GM06990 (cell line): ENCODE measurements around the gene JAG2.

Experiments used
- DNase-seq: peaks from one replicate; pipeline ENCODE4 v3.0.0-alpha.2; 2011; ENCODE audit not compliant: insufficient read length; ENCODE audit errors: extremely low read depth
- H3K27me3 ChIP-seq: replicated peaks from 2 replicates; pipeline ENCODE4 v1.6.0; 2011; ENCODE audit warnings: low read length; ENCODE audit not compliant: control insufficient read depth, insufficient read depth
- H3K36me3 ChIP-seq: 2 replicates; pipeline ENCODE4 v1.5.1; 2011; ENCODE audit warnings: low read length; ENCODE audit not compliant: control insufficient read depth, insufficient read depth
- H3K4me3 ChIP-seq: replicated peaks from 2 replicates; pipeline ENCODE4 v1.5.1; 2011; ENCODE audit warnings: low read depth, mild to moderate bottlenecking, control low read depth, low read length
- CTCF ChIP-seq: IDR thresholded peaks from 2 replicates; pipeline ENCODE4 v1.5.1; 2011; ENCODE audit warnings: low read length, control low read depth, mild to moderate bottlenecking, inconsistent platforms; ENCODE audit not compliant: insufficient read depth, poor library complexity, severe bottlenecking

JAG2 gene

GRCh38 chr14:105168979-105169507 lies 467 bp upstream of the JAG2 start:
- Histone ChIP-seq H3K36me3 (no peaks in the 10 kb centered on the region), H3K27me3 (peaks cover 2% of the 10 kb centered on the region), H3K4me3 (peak overlapping the region; percentile 22; the same call in 1 of the 2 replicates)
- TF ChIP-seq CTCF, result peak; percentile 52
- DNase-seq, result peak; percentile 45

- Histone ChIP-seq H3K27me3 (peaks cover 2% of the 10 kb centered on the region), H3K36me3 (no peaks in the 10 kb centered on the region), H3K4me3 (no peak overlapping the region)
- TF ChIP-seq CTCF, result no peak
- DNase-seq, result no peak
Measured at GRCh38 chr14:105168093-105168420, 519 bp downstream of the JAG2 start.

- peak; percentile 37 for DNase-seq
- H3K27me3 ChIP-seq, result peaks cover 2% of the 10 kb centered on the region
- no peak for TF ChIP-seq CTCF
- H3K4me3 ChIP-seq, result no peak overlapping the region
- no peaks in the 10 kb centered on the region for H3K36me3 ChIP-seq
Measured at GRCh38 chr14:105167303-105168092, 1.1 kb downstream of the JAG2 start.

GRCh38 chr14:105166571-105167302 lies 1.8 kb downstream of the JAG2 start:
- Histone ChIP-seq H3K27me3 (peaks cover 2% of the 10 kb centered on the region), H3K4me3 (no peak overlapping the region), H3K36me3 (no peaks in the 10 kb centered on the region)
- DNase-seq, result no peak
- TF ChIP-seq CTCF, result no peak

GRCh38 chr14:105165761-105166485 lies 2.7 kb downstream of the JAG2 start:
- Histone ChIP-seq H3K4me3 (no peak overlapping the region), H3K36me3 (no peaks in the 10 kb centered on the region), H3K27me3 (peaks cover 2% of the 10 kb centered on the region)
- no peak for TF ChIP-seq CTCF
- DNase-seq, result no peak
